Activated naive CD8-positive, alpha-beta T cell treated with anti-CD3 and anti-CD28 coated beads for 36 hours (primary cell): ENCODE results near the gene RFC3. TPM values are rescaled to one million over a fixed set of nuclear protein-coding genes. Genes with fewer than 3 reads are reported as not detected.
"Not testable (repeated sequence)": the region's sequence is repeated elsewhere in the genome, so short reads cannot be mapped to it uniquely, and the experiment has no call there.

Experiments used
- DNase-seq: peaks from one replicate; pipeline ENCODE4 v3.0.0; 2021
- H3K27ac Mint-ChIP-seq: one replicate; pipeline ENCODE4 v1.8.0; 2022; ENCODE audit warnings: mild to moderate bottlenecking, moderate library complexity, mixed read lengths
- H3K27me3 Mint-ChIP-seq: one replicate; pipeline ENCODE4 v1.8.0; 2022; ENCODE audit warnings: mild to moderate bottlenecking, mixed read lengths
- H3K36me3 Mint-ChIP-seq: one replicate; pipeline ENCODE4 v1.8.0; 2021; ENCODE audit warnings: mild to moderate bottlenecking, mixed read lengths
- H3K4me1 Mint-ChIP-seq: one replicate; pipeline ENCODE4 v1.8.0; 2021; ENCODE audit warnings: mixed read lengths
- H3K4me3 Mint-ChIP-seq: one replicate; pipeline ENCODE4 v1.8.0; 2022; ENCODE audit warnings: mild to moderate bottlenecking, moderate library complexity, mixed read lengths
- H3K9me3 Mint-ChIP-seq: one replicate; pipeline ENCODE4 v1.8.0; 2022; ENCODE audit warnings: mixed read lengths
- total RNA-seq, 2 experiments: library from RNA; stranded (reverse); gene quantifications; one replicate each; pipeline ENCODE4 v1.2.3, GENCODE V29; 2021

The RFC3 gene
- total RNA-seq: 10 to 100 TPM; 77.5 to 78.5 TPM

- Mint-ChIP-seq H3K9me3 (no peaks in the 10 kb centered on the region), H3K27ac (peak within 1 kb of the TSS; percentile 95), H3K27me3 (no peaks in the 10 kb centered on the region), H3K4me3 (peak within 1 kb of the TSS; percentile 98), H3K36me3 (peaks cover 42% of the 10 kb centered on the region), H3K4me1 (peaks cover 26% of the 10 kb centered on the region)
- peak; percentile 90 for DNase-seq
Measured at GRCh38 chr13:33817901-33818706, at the start of gene RFC3. RFC3 (plus strand) TSS chr13:33818149; CDS start chr13:33818179, 30 bp downstream.

- Mint-ChIP-seq H3K9me3 (no peaks in the 10 kb centered on the region), H3K4me1 (no peaks in the 10 kb centered on the region), H3K4me3 (no peak overlapping the region), H3K36me3 (no peaks in the 10 kb centered on the region), H3K27me3 (no peaks in the 10 kb centered on the region), H3K27ac (no peak overlapping the region)
- no peak for DNase-seq
Measured at GRCh38 chr13:33771296-33771695, 46.7 kb upstream of the RFC3 start.

- no peaks in the 10 kb centered on the region for H3K9me3 Mint-ChIP-seq
- no peak overlapping the region for H3K27ac Mint-ChIP-seq
- H3K36me3 Mint-ChIP-seq: no peaks in the 10 kb centered on the region
- no peaks in the 10 kb centered on the region for H3K27me3 Mint-ChIP-seq
- no peak overlapping the region for H3K4me3 Mint-ChIP-seq
- H3K4me1 Mint-ChIP-seq: no peaks in the 10 kb centered on the region
- DNase-seq: no peak
Measured at GRCh38 chr13:33773790-33774462, 44.0 kb upstream of the RFC3 start.

- H3K27me3 Mint-ChIP-seq: no peaks in the 10 kb centered on the region
- DNase-seq: no peak
- H3K4me1 Mint-ChIP-seq: no peaks in the 10 kb centered on the region
- H3K4me3 Mint-ChIP-seq: no peak overlapping the region
- no peak overlapping the region for H3K27ac Mint-ChIP-seq
- no peaks in the 10 kb centered on the region for H3K36me3 Mint-ChIP-seq
- H3K9me3 Mint-ChIP-seq: peaks cover 1% of the 10 kb centered on the region
Measured at GRCh38 chr13:33775339-33776108, 42.4 kb upstream of the RFC3 start.

- Mint-ChIP-seq H3K9me3 (peaks cover 3% of the 10 kb centered on the region), H3K27me3 (peaks cover 3% of the 10 kb centered on the region), H3K4me1 (no peaks in the 10 kb centered on the region), H3K36me3 (no peaks in the 10 kb centered on the region), H3K27ac (no peak overlapping the region), H3K4me3 (no peak overlapping the region)
- no peak for DNase-seq
Measured at GRCh38 chr13:33776239-33776881, 41.6 kb upstream of the RFC3 start.

GRCh38 chr13:33782631-33783030 is 35.3 kb upstream of the RFC3 start:
- peaks cover 8% of the 10 kb centered on the region for H3K27me3 Mint-ChIP-seq
- H3K27ac Mint-ChIP-seq: no peak overlapping the region
- peaks cover 5% of the 10 kb centered on the region for H3K9me3 Mint-ChIP-seq
- H3K4me3 Mint-ChIP-seq: no peak overlapping the region
- peaks cover 10% of the 10 kb centered on the region for H3K4me1 Mint-ChIP-seq
- DNase-seq: no peak
- H3K36me3 Mint-ChIP-seq: peaks cover 6% of the 10 kb centered on the region

GRCh38 chr13:33783212-33783611 is 34.7 kb upstream of the RFC3 start:
- not testable (repeated sequence) for DNase-seq, H3K4me3 Mint-ChIP-seq, H3K27ac Mint-ChIP-seq, H3K9me3 Mint-ChIP-seq, H3K27me3 Mint-ChIP-seq, H3K36me3 Mint-ChIP-seq
- H3K4me1 Mint-ChIP-seq: peaks cover 10% of the 10 kb centered on the region

- no peak overlapping the region for H3K4me3 Mint-ChIP-seq
- DNase-seq: no peak
- peaks cover 6% of the 10 kb centered on the region for H3K36me3 Mint-ChIP-seq
- peaks cover 5% of the 10 kb centered on the region for H3K9me3 Mint-ChIP-seq
- H3K27ac Mint-ChIP-seq: no peak overlapping the region
- peaks cover 10% of the 10 kb centered on the region for H3K4me1 Mint-ChIP-seq
- peaks cover 8% of the 10 kb centered on the region for H3K27me3 Mint-ChIP-seq
Measured at GRCh38 chr13:33784738-33785137, 33.2 kb upstream of the RFC3 start.

- no peak overlapping the region for H3K4me3 Mint-ChIP-seq
- H3K27me3 Mint-ChIP-seq: peaks cover 8% of the 10 kb centered on the region
- H3K4me1 Mint-ChIP-seq: peaks cover 10% of the 10 kb centered on the region
- peaks cover 6% of the 10 kb centered on the region for H3K36me3 Mint-ChIP-seq
- no peak for DNase-seq
- H3K9me3 Mint-ChIP-seq: peaks cover 5% of the 10 kb centered on the region
- H3K27ac Mint-ChIP-seq: no peak overlapping the region
Measured at GRCh38 chr13:33785384-33785783, 32.6 kb upstream of the RFC3 start.

- peak; percentile 1 for DNase-seq
- Mint-ChIP-seq H3K36me3 (peaks cover 8% of the 10 kb centered on the region), H3K9me3 (peaks cover 11% of the 10 kb centered on the region), H3K27ac (peak overlapping the region; percentile 25), H3K27me3 (no peaks in the 10 kb centered on the region), H3K4me3 (peak overlapping the region; percentile 57), H3K4me1 (peaks cover 10% of the 10 kb centered on the region)
Measured at GRCh38 chr13:33787051-33787591, 30.8 kb upstream of the RFC3 start.

GRCh38 chr13:33789066-33789606 is 28.8 kb upstream of the RFC3 start:
- DNase-seq: no peak
- H3K9me3 Mint-ChIP-seq: peaks cover 13% of the 10 kb centered on the region
- no peak overlapping the region for H3K4me3 Mint-ChIP-seq
- peaks cover 10% of the 10 kb centered on the region for H3K4me1 Mint-ChIP-seq
- H3K27ac Mint-ChIP-seq: no peak overlapping the region
- peaks cover 8% of the 10 kb centered on the region for H3K36me3 Mint-ChIP-seq
- H3K27me3 Mint-ChIP-seq: no peaks in the 10 kb centered on the region

- Mint-ChIP-seq H3K36me3 (peaks cover 5% of the 10 kb centered on the region), H3K4me3 (no peak overlapping the region), H3K9me3 (peaks cover 11% of the 10 kb centered on the region), H3K27me3 (no peaks in the 10 kb centered on the region), H3K4me1 (peaks cover 10% of the 10 kb centered on the region), H3K27ac (no peak overlapping the region)
- DNase-seq: no peak
Measured at GRCh38 chr13:33789739-33790138, 28.2 kb upstream of the RFC3 start.

GRCh38 chr13:33793726-33794125 is 24.2 kb upstream of the RFC3 start:
- Mint-ChIP-seq H3K4me1 (no peaks in the 10 kb centered on the region), H3K36me3 (peaks cover 2% of the 10 kb centered on the region), H3K27me3 (no peaks in the 10 kb centered on the region), H3K27ac (no peak overlapping the region), H3K4me3 (no peak overlapping the region), H3K9me3 (peaks cover 11% of the 10 kb centered on the region)
- DNase-seq: no peak

- peaks cover 2% of the 10 kb centered on the region for H3K36me3 Mint-ChIP-seq
- no peak overlapping the region for H3K27ac Mint-ChIP-seq
- H3K4me1 Mint-ChIP-seq: no peaks in the 10 kb centered on the region
- no peak for DNase-seq
- no peaks in the 10 kb centered on the region for H3K27me3 Mint-ChIP-seq
- no peak overlapping the region for H3K4me3 Mint-ChIP-seq
- H3K9me3 Mint-ChIP-seq: peaks cover 11% of the 10 kb centered on the region
Measured at GRCh38 chr13:33794576-33794975, 23.4 kb upstream of the RFC3 start.
